ENCODE data around the gene PFKL.

DNA sequence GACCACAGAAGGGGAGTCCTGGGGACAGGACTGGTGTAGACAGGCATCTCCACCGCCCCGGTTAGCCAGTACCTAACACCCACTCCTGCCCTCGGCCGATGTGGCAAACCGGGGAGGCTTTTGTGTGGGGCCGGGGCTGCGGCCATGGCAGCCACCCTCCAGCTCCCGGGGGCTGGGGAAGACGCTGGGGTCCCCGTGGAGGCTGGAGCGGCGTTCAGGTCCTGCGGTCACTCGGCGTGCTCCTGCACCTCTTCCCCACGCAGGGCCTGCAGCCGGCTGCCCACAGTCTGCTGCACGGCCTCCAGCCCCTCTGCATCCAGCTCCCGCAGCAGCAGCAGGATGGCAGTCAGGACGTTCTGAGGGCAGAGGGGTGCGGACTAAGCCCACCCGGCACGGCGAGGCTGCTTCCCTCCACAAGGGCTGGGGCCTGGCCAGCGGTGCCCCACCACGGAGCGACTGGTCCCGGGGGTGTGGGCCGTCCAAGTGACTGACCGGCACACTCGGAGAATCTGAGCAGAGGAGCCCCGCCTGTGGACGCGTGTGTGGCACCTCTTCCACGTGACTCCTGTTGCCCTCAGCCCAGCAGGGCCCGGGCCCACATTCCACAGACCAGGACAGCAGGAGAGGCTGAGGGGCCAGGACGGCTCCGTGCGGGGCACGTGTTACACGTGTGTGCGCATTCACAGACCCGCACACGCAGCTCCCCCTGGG lies 30.3 kb downstream of the PFKL start:
- TF ChIP-seq, protein P1, sequence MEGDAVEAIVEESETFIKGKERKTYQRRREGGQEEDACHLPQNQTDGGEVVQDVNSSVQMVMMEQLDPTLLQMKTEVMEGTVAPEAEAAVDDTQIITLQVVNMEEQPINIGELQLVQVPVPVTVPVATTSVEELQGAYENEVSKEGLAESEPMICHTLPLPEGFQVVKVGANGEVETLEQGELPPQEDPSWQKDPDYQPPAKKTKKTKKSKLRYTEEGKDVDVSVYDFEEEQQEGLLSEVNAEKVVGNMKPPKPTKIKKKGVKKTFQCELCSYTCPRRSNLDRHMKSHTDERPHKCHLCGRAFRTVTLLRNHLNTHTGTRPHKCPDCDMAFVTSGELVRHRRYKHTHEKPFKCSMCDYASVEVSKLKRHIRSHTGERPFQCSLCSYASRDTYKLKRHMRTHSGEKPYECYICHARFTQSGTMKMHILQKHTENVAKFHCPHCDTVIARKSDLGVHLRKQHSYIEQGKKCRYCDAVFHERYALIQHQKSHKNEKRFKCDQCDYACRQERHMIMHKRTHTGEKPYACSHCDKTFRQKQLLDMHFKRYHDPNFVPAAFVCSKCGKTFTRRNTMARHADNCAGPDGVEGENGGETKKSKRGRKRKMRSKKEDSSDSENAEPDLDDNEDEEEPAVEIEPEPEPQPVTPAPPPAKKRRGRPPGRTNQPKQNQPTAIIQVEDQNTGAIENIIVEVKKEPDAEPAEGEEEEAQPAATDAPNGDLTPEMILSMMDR (IDR thresholded peaks at IDR 0.05; ENCODE audit: low read length) = no peak
- TF ChIP-seq EZH2 (optimal IDR thresholded peaks at IDR 0.05; ENCODE audit: low read depth, low read length) = no peak
- no peak for TF ChIP-seq EZH2phosphoT487 (IDR thresholded peaks at IDR 0.05; ENCODE audit: low read length)

Data from MM.1S (cell line).